Uterus (tissue), 4 donors: ENCODE measurements around the gene PLBD2. TPM values are rescaled to one million over a fixed set of nuclear protein-coding genes. Genes with fewer than 3 reads are reported as not detected.

Source experiments
- DNase-seq, 2 donors: peaks; one replicate each; pipeline ENCODE4 v3.0.0-alpha.2; 2019 to 2020
- H3K27ac ChIP-seq, 2 donors: fragments of 200-600 bp; sonication (generic); 1 replicate in 1 of 2; 2 replicates in 1 of 2; pipeline ENCODE4 v1.5.1; 2016 to 2018
- H3K27me3 ChIP-seq, 2 donors: fragments of 200-600 bp; sonication (generic); one replicate each; pipeline ENCODE4 v1.5.1; 2018 to 2019; ENCODE audit warnings: control low read depth in 1 of 2
- H3K36me3 ChIP-seq, 2 donors: fragments of 200-600 bp; sonication (generic); one replicate each; pipeline ENCODE4 v1.5.1; 2019; ENCODE audit warnings: control low read depth in 1 of 2
- H3K4me1 ChIP-seq, 2 donors: fragments of 200-600 bp; sonication (generic); one replicate each; pipeline ENCODE4 v1.5.1; 2018 to 2019; ENCODE audit warnings: control low read depth in 1 of 2
- H3K4me3 ChIP-seq, 2 donors: fragments of 200-600 bp; sonication (generic); 1 replicate in 1 of 2; 2 replicates in 1 of 2; pipeline ENCODE4 v1.5.1; 2018 to 2019; ENCODE audit warnings: mild to moderate bottlenecking in 1 of 2
- H3K9me3 ChIP-seq, 2 donors: fragments of 200-600 bp; sonication (generic); one replicate each; pipeline ENCODE4 v1.5.1; 2019; ENCODE audit warnings: control low read depth in 1 of 2
- POLR2A ChIP-seq, 2 donors: fragments of 450-650 bp; IDR thresholded peaks; one replicate each; pipeline ENCODE4 v1.6.1; 2016; ENCODE audit warnings: antibody characterized with exemption in 2 of 2, mild to moderate bottlenecking in 1 of 2, moderate library complexity in 1 of 2
- intact Hi-C: fragments of 100-400 bp; cut with DNase I; formaldehyde crosslinking; loops from one replicate; pipeline ENCODE4 v1.15.1; 2023; ENCODE audit warnings: low total_unique reads
- total RNA-seq, 4 donors: library from RNA; depleted of rRNA in 3 of 4; stranded (reverse); fragments of >200 nt in 3 of 4; gene quantifications; one replicate each; pipeline versions ENCODE4 v1.1.0 to v1.2.4, GENCODE V29; 2014 to 2023
- TF ChIP-seq, protein P1 (sequence below), 4 experiments: fragments of 200-600 bp in 2 of 4; fragments of 450-650 bp in 2 of 4; sonication (generic) in 2 of 4; IDR thresholded peaks; one replicate each; pipeline ENCODE4 v1.5.1; 2016 to 2019; ENCODE audit warnings: antibody characterized with exemption in 4 of 4, mild to moderate bottlenecking in 2 of 4, moderate library complexity in 1 of 4
- donor health status: DM: yes; HTN: yes; CAD: no.

PLBD2 gene
- total RNA-seq, 4 donors from 2014 or later, result 20.7 to 38.6 (median 29.8) TPM

GRCh38 chr12:113359133-113359938 is 949 bp downstream of the PLBD2 start:
- no peaks in the 10 kb centered on the region for H3K9me3 ChIP-seq
- peak; percentile 72 to 87 for DNase-seq
- no peaks in the 10 kb centered on the region for H3K27me3 ChIP-seq
- H3K36me3 ChIP-seq, result no peaks in the 10 kb centered on the region
- TF ChIP-seq, protein P1, sequence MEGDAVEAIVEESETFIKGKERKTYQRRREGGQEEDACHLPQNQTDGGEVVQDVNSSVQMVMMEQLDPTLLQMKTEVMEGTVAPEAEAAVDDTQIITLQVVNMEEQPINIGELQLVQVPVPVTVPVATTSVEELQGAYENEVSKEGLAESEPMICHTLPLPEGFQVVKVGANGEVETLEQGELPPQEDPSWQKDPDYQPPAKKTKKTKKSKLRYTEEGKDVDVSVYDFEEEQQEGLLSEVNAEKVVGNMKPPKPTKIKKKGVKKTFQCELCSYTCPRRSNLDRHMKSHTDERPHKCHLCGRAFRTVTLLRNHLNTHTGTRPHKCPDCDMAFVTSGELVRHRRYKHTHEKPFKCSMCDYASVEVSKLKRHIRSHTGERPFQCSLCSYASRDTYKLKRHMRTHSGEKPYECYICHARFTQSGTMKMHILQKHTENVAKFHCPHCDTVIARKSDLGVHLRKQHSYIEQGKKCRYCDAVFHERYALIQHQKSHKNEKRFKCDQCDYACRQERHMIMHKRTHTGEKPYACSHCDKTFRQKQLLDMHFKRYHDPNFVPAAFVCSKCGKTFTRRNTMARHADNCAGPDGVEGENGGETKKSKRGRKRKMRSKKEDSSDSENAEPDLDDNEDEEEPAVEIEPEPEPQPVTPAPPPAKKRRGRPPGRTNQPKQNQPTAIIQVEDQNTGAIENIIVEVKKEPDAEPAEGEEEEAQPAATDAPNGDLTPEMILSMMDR (IDR thresholded peaks at IDR 0.05), result no peak
- no peak for TF ChIP-seq POLR2A (IDR thresholded peaks at IDR 0.05)
- peak overlapping the region; percentile 59 to 78 for H3K4me3 ChIP-seq
- H3K4me1 ChIP-seq, result no peaks in the 10 kb centered on the region
- H3K27ac ChIP-seq, result peak overlapping the region; percentile 88 to 94
- intact Hi-C loops, result no loop called here

DNA sequence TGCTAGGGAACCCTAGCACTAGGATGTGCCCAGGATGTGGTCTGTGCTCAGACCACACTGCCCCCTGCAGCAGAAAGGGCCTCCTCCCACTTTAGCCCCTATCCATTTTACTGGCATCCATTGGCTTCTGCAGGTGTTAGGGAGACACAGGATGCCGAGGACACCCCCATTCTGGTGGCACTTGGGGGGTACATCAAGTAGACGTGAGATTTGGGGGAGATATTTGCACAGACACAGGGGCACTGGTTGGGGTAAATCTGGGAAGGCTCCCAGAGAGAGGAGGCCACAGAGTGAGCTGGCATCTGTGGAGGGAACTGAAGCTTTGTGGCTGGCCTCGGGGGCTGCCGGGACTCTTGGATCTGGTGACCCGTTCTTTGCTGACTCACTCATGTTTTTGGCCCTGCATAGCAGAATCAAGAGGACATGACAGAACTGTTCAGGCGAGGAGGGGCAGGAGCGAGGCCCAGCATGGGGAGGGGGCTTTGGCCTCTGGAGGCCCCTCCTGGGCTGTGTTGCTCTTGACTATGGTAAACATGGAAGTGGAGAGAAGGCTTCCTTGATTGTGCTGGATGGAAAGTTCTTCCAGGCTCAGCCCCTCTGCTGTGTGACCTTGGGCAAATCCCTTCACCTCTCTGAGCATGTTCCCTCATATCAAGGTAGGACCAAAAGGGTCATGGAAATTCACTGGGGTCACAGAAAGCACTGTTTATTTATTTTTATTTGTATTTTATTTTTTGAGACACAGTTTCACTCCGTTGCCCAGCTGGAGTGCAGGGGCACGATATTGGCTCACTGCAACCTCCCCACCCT is 1.8 kb downstream of the PLBD2 start:
- no peaks in the 10 kb centered on the region for H3K4me1 ChIP-seq
- no peaks in the 10 kb centered on the region for H3K27me3 ChIP-seq
- H3K36me3 ChIP-seq, result no peaks in the 10 kb centered on the region
- H3K4me3 ChIP-seq, result no peak overlapping the region
- TF ChIP-seq, protein P1 (IDR thresholded peaks at IDR 0.05), result no peak
- peak in 1 of 2 donors; percentile 6 for TF ChIP-seq POLR2A (IDR thresholded peaks at IDR 0.05)
- intact Hi-C loops, result no loop called here
- peak overlapping the region in 1 of 2 donors; percentile 94 for H3K27ac ChIP-seq
- peak in 1 of 2 donors; percentile 23 for DNase-seq
- H3K9me3 ChIP-seq, result no peaks in the 10 kb centered on the region

- Histone ChIP-seq H3K4me1 (no peaks in the 10 kb centered on the region), H3K36me3 (no peaks in the 10 kb centered on the region), H3K27ac (no peak overlapping the region), H3K27me3 (no peaks in the 10 kb centered on the region), H3K9me3 (no peaks in the 10 kb centered on the region), H3K4me3 (no peak overlapping the region)
- no peak for DNase-seq
- no peak for TF ChIP-seq POLR2A (IDR thresholded peaks at IDR 0.05)
- TF ChIP-seq, protein P1 (IDR thresholded peaks at IDR 0.05), result no peak
- intact Hi-C loops, result no loop called here
Observed at GRCh38 chr12:113361574-113362370, 3.4 kb downstream of the PLBD2 start.

GRCh38 chr12:113364698-113365097 is 6.3 kb downstream of the PLBD2 start:
- H3K4me3 ChIP-seq, result no peak overlapping the region
- H3K9me3 ChIP-seq, result no peaks in the 10 kb centered on the region
- intact Hi-C loops, result no loop called here
- no peaks in the 10 kb centered on the region for H3K27me3 ChIP-seq
- no peaks in the 10 kb centered on the region for H3K36me3 ChIP-seq
- no peak overlapping the region for H3K27ac ChIP-seq
- no peaks in the 10 kb centered on the region for H3K4me1 ChIP-seq
- DNase-seq, result no peak
- no peak for TF ChIP-seq POLR2A (IDR thresholded peaks at IDR 0.05)
- TF ChIP-seq, protein P1 (IDR thresholded peaks at IDR 0.05), result no peak
